ENCODE results near the gene FKBP1A.
"Not testable (repeated sequence)": the region's sequence is repeated elsewhere in the genome, so short reads cannot be mapped to it uniquely, and the experiment has no call there.

Gene FKBP1A

DNA sequence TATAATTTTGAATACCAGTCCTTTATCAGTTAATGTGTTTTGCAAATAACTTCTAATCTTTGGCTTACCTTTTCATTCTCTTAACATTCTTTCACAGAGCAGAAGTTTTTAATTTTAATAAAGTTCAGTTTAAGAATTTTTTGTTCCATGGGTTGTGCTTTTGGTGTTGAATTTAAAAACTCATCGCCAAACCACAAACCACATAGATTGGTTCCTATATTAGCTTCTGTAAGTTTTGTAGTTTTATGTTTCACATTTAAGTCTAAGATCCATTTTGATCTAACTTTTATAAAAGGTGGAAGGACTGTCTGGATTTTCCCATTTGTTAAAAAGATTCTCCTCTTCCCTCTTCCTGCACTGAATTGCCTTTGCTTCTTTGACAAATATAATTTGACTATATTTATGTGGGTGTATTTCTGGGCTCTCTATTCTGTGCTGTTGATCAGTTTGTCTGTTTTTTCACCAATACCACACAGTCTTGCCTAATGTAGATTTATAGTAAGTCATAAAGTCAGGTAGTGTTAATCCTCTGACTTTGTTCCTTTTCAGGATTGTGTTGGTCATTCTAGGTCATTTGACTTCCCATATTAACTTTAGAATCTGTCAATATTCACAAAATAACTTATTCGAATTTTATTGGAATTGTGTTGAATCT lies 46.4 kb downstream of the FKBP1A start:
- Mint-ChIP-seq H3K36me3 (peaks cover 28 to 41% of the 10 kb centered on the region in 2 donors), H3K27ac (peak overlapping the region; percentile 9), H3K4me3 (no peak overlapping the region), H3K4me1 (peaks cover 9 to 17% of the 10 kb centered on the region in 2 donors), H3K9me3 (peaks cover 4 to 8% of the 10 kb centered on the region in 2 donors), H3K27me3 (no peaks in the 10 kb centered on the region)
- DNase-seq (no peak), ATAC-seq (replicated peaks) (no peak)

DNA sequence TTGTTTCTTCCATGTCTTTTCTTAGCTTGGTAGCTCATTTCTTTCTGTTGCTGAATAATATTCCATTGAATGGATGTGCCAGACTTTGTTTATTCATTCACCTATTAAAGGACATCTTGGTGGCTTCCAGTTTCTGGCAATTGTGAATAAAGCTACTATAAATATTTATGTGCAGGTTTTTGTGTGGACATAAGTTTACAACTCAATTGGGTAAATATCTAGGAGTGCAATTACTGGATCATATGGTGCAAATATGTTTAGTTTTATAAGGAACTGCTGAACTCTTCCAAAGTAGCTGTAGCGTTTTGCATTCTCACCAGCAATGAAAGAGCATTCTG lies 47.1 kb downstream of the FKBP1A start:
- DNase-seq (no peak), ATAC-seq (replicated peaks) (no peak)
- H3K9me3 Mint-ChIP-seq, result peaks cover 4 to 8% of the 10 kb centered on the region in 2 donors
- H3K27me3 Mint-ChIP-seq, result no peaks in the 10 kb centered on the region
- H3K4me1 Mint-ChIP-seq, result peaks cover 9 to 17% of the 10 kb centered on the region in 2 donors
- peaks cover 23 to 34% of the 10 kb centered on the region in 2 donors for H3K36me3 Mint-ChIP-seq
- H3K4me3 Mint-ChIP-seq, result no peak overlapping the region
- H3K27ac Mint-ChIP-seq, result no peak overlapping the region

DNA sequence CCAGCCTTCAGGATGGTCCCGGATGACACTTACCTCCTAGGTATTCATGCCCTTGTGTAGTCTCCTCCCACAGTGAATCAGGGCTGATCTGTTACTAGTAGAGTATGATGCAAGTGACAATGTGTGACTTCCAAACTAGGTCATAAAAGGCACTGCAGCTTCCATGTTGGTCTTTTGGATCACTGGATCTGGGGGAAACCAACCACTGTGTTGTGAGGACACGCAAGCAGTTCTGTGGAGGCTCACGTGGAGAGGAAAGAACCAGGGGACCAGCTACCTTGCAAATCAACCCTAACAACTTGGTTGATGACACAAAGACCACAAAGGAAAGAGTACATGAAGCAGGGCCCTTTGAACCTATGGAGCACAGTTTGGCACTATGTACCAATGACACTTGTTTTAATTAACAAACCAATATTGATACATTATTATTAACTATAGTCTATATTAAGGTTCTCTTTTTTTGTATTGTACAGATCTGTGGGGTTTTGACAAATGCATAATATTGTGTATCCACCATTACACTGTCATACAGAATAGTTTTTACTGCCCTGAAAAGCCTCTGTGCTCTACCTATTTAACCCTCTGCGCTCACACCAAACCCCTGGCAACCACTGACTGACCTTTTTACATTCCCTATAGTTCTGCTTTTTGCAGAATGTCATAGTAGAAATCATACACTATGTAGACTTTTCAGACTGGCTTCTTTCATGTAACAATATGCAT lies 47.7 kb downstream of the FKBP1A start:
- H3K27ac Mint-ChIP-seq, result no peak overlapping the region
- peaks cover 23 to 29% of the 10 kb centered on the region in 2 donors for H3K36me3 Mint-ChIP-seq

DNA sequence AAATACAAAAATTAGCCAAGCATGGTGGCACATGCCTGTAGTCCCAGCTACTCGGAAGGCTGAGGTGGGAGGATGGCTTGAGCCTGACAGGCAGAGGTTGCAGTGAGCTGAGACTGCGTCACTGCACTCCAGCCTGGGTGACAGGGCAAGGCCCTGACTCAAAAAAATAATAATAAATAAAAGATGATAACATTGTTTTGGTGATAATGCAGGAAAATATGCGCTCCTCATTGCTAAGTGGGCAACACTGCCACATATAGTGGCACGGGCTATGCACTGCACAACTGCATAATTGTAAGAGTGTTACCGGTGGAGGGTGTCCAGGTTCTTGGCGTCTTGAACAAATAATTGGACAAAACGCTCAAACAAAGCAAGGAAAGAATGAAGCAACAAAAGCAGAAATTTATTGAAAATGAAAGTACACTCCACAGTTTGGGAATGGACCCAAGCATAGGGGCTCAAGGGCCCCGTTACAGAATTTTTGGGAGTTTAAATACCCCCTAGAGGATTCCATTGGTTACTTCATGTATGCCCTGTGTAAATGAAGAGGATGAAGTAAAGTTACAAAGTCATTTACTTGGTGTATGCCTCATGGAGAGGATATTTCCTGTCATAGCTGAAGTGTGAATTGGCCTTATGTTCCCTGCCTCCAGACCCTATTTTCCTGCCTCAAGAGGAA lies 49.3 kb downstream of the FKBP1A start:
- not testable (repeated sequence) for H3K27ac Mint-ChIP-seq; H3K9me3 Mint-ChIP-seq; H3K27me3 Mint-ChIP-seq; H3K4me3 Mint-ChIP-seq; ATAC-seq (replicated peaks); DNase-seq
- Mint-ChIP-seq H3K36me3 (peaks cover 15 to 20% of the 10 kb centered on the region in 2 donors), H3K4me1 (peaks cover 9 to 21% of the 10 kb centered on the region in 2 donors)

More for the DNA sequence above, 47.7 kb downstream of the FKBP1A start:
- Mint-ChIP-seq H3K9me3 (peaks cover 4 to 8% of the 10 kb centered on the region in 2 donors), H3K27me3 (no peaks in the 10 kb centered on the region), H3K4me1 (peaks cover 9 to 21% of the 10 kb centered on the region in 2 donors), H3K4me3 (no peak overlapping the region)
- DNase-seq (no peak), ATAC-seq (replicated peaks) (peak; percentile 39 to 53)

DNA sequence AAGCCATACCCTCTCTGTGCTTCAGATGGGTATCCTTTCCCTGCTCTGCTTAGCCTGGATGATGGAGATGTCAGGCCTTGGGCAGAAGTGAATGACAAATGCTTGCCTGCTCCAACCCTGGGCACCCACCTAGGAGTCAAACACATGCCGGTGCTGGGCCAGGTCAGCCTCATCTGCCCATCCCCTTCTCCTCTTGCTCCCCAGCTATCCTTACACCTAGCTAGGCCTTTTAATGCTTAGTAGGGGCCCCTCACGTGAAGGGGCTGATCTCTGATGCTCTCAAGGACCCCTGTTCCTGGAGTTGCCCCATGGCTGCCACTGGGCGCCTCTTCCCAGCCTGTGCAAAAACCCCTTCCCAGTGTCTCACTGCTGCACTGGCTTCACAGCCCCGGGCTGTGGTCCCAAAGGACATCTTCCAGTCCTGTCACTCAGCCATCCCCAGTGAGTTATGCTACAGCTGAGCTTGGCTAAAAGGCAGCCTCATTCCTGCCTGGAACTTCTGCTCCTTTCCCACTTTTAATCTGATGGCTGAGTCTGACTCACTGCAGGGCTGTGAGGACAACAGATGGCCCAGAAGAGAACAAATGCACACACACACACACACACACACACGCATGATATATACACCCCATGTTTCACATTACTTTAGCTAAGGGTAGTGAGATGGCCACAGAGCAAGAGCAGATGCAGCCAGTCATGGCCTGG lies 51.1 kb downstream of the FKBP1A start:
- ATAC-seq (replicated peaks), result no peak
- no peaks in the 10 kb centered on the region for H3K27me3 Mint-ChIP-seq
- no peak for DNase-seq
- no peak overlapping the region for H3K27ac Mint-ChIP-seq
- H3K9me3 Mint-ChIP-seq, result no peaks in the 10 kb centered on the region
- H3K4me3 Mint-ChIP-seq, result no peak overlapping the region
- H3K36me3 Mint-ChIP-seq, result peaks cover 7 to 20% of the 10 kb centered on the region in 2 donors
- H3K4me1 Mint-ChIP-seq, result peaks cover 14 to 33% of the 10 kb centered on the region in 2 donors

DNA sequence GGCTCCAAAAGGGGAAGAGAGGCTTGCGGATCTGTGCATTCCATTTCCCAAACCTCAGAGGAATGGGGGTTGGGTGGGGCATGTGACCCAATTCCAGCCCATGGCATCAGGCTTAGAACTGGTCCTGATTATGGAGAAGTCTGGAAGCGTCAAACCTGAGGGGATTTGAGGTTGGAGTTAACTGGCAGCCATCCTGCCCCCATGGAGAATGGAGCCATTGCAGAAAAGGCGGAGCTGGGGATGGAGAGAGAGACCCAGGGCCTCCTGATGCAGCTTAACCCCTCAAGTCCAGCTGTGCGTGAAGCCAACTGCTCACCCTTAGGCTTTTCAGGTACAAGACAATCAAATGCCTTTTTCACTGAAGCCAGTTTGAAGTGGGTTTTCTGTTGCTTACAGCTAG lies 54.1 kb downstream of the FKBP1A start:
- Mint-ChIP-seq H3K27me3 (no peaks in the 10 kb centered on the region), H3K36me3 (peaks cover 14 to 25% of the 10 kb centered on the region in 2 donors), H3K4me1 (peaks cover 22 to 41% of the 10 kb centered on the region in 2 donors), H3K4me3 (no peak overlapping the region), H3K9me3 (no peaks in the 10 kb centered on the region), H3K27ac (no peak overlapping the region)
- no peak for ATAC-seq (replicated peaks)
- DNase-seq, result no peak

DNA sequence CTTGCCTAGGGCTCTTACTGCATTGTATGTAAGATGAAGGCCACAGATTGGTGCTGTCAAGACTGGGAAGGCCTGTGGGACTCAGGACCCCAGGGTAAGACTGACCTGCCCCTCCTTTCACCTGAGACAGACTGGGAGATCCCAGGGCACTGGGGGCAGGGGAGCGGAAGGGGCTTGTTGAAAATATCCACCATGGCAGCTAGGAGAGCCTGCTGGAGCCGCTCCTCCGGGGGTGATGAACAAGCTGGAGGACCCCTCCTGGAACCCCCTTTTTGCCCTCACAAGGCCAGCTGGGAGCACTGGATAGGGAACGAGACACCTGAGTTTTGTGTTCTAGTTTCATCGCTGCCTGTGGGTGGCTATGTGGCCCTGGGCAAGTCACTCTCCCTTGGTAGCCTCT lies 54.8 kb downstream of the FKBP1A start:
- Mint-ChIP-seq H3K36me3 (peaks cover 19 to 31% of the 10 kb centered on the region in 2 donors), H3K27me3 (no peaks in the 10 kb centered on the region), H3K4me3 (no peak overlapping the region), H3K27ac (no peak overlapping the region), H3K4me1 (peaks cover 23 to 48% of the 10 kb centered on the region in 2 donors), H3K9me3 (no peaks in the 10 kb centered on the region)
- no peak for DNase-seq
- ATAC-seq (replicated peaks), result no peak

DNA sequence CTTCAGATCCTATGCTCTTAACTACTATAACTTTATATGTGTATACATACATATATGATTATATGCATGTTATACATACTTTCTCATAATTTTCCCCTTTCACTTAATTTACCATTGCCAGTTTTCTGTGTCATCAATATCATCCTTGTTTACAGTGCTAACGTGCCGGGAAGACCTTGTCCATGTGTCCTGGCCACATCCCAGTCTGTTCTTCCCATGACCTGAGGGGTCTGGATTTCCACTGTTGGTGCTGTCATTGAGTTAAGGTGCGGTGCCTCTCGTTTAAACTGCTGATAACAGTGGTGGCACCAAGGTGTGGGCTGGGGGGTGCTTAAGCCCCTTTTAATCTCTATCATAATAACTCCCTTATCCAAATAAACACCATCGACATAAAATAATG lies 55.4 kb downstream of the FKBP1A start:
- peaks cover 25 to 54% of the 10 kb centered on the region in 2 donors for H3K4me1 Mint-ChIP-seq
- no peak overlapping the region for H3K27ac Mint-ChIP-seq
- no peaks in the 10 kb centered on the region for H3K27me3 Mint-ChIP-seq
- ATAC-seq (replicated peaks) (no peak), DNase-seq (no peak)
- H3K4me3 Mint-ChIP-seq, result no peak overlapping the region
- H3K36me3 Mint-ChIP-seq, result peaks cover 23 to 33% of the 10 kb centered on the region in 2 donors
- no peaks in the 10 kb centered on the region for H3K9me3 Mint-ChIP-seq

DNA sequence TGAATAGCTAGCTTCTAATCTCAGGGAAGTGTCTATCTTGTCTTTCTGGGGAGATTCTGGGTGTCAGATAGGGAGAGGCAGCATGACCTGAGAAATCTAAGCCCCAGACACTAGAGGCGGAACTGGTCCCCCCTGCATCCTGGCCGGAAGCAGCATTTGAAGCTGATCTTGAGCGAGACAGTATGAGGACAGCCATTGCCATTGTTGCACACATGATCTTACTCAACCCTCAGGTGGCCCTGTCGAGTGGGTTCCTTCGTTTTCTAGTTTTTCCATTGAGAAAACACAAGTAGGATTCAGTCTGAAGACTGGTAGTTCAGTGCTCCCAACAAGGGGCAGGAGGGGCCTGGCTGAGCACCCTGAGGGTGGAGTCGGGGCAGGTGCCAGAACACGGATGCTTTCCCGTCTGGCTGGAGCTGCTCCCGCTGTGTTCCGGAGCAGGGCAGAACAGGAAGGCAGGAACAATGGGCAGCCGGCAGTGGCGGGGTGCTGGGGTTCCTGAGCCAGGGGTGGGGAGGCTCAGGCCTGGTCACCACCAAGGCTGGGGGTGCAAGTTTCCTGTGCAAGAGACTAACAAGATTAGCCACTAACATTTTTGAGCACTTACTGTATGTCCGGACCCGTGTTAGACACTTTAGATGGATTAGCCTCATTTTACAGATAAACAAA lies 56.0 kb downstream of the FKBP1A start:
- DNase-seq (no peak), ATAC-seq (replicated peaks) (peak; percentile 48 to 58)
- H3K9me3 Mint-ChIP-seq, result no peaks in the 10 kb centered on the region
- H3K4me3 Mint-ChIP-seq, result no peak overlapping the region
- peaks cover 26 to 35% of the 10 kb centered on the region in 2 donors for H3K36me3 Mint-ChIP-seq
- H3K27me3 Mint-ChIP-seq, result no peaks in the 10 kb centered on the region
- H3K27ac Mint-ChIP-seq, result peak overlapping the region; percentile 85
- H3K4me1 Mint-ChIP-seq, result peaks cover 27 to 59% of the 10 kb centered on the region in 2 donors

DNA sequence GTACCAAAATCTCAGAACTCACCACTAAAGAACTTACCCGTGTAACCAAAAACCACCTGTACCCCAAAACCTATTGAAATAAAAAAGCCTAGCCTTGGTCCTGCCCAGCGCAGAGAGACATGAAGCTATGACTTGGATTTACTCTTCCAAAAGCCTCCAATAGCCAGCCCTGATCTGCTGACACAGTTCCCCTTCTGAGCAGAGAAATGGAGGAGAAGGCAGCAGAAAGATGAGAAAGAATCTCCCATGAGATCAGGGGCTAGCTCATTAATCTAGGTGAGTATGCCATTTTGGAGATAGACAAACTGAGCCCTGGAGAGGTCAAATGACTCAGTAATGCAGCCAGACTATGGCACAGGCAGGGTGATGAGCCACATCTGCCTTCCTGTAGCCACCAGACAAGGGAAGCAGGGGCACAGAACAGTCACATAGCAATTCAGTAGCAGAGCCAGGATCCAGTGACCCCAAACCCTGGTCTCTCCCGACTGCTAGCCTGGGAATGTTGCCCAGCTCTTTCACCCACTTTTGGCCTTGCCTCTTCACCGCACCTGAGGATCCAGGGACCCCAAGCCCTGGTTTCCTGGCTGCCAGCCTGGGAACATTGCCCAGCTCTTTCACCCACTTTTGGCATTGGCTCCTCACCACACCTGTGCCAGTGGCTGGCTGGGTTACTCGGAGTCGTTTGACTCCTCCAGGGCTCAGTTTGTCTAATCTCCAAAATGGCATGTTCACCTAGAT lies 56.7 kb downstream of the FKBP1A start:
- peaks cover 33 to 39% of the 10 kb centered on the region in 2 donors for H3K36me3 Mint-ChIP-seq
- ATAC-seq (replicated peaks) (peak; percentile 41 to 57), DNase-seq (no peak)
- peak overlapping the region; percentile 85 for H3K27ac Mint-ChIP-seq
- H3K4me1 Mint-ChIP-seq, result peaks cover 28 to 66% of the 10 kb centered on the region in 2 donors
- H3K27me3 Mint-ChIP-seq, result no peaks in the 10 kb centered on the region
- H3K4me3 Mint-ChIP-seq, result no peak overlapping the region
- H3K9me3 Mint-ChIP-seq, result no peaks in the 10 kb centered on the region

DNA sequence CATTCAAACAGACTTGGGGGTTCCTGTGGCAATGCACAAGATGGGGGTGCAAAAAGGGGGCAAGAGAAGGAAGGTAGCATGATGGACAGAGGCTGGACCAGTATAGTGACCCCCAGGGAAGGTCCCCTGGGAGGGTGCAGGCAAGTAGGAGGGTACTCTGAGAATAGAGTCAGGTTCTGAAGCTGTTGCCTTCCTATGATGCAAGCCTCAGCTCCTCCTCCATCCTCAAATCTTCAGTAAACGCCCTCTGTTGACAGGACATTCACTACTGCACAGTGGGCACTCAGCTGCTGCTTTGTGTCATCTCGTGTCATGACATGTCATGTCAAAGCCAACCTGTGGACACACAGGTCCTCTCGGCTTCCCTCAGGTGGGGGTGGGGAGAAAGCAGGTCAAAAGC lies 58.1 kb downstream of the FKBP1A start:
- no peaks in the 10 kb centered on the region for H3K27me3 Mint-ChIP-seq
- H3K4me3 Mint-ChIP-seq, result no peak overlapping the region
- no peak for ATAC-seq (replicated peaks)
- peaks cover 40 to 76% of the 10 kb centered on the region in 2 donors for H3K4me1 Mint-ChIP-seq
- no peak overlapping the region for H3K27ac Mint-ChIP-seq
- peaks cover 32 to 53% of the 10 kb centered on the region in 2 donors for H3K36me3 Mint-ChIP-seq
- no peaks in the 10 kb centered on the region for H3K9me3 Mint-ChIP-seq
- no peak for DNase-seq

DNA sequence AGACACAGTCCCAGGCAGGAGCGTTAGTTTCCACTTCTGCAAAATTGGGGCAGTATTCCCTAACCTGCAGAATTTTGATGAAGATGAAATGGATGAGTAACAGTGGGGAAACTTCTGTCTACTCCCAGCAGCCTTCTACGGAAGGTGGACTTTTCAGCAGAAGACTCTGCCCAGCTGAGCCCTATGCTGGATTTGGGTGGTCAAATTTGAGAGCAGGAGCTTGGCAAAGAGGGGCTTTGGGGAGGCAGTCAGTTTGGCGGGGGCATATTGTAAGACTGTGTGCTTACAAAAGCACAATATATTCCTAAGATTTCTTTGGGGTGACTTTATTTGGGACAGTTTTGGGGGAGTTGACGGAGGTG lies 58.5 kb downstream of the FKBP1A start:
- Mint-ChIP-seq H3K27me3 (no peaks in the 10 kb centered on the region), H3K4me3 (no peak overlapping the region), H3K27ac (no peak overlapping the region), H3K36me3 (peaks cover 35 to 57% of the 10 kb centered on the region in 2 donors), H3K9me3 (no peaks in the 10 kb centered on the region), H3K4me1 (peaks cover 44 to 80% of the 10 kb centered on the region in 2 donors)
- ATAC-seq (replicated peaks) (no peak), DNase-seq (no peak)

Data from stimulated activated naive B cell treated with anti-CD40 and anti-IgM and Interleukin-4, amounts not matched to agents 10 μg/mL and 1 μg/mL and 100 μg/mL, for 72 hours (primary cell).